HCT116 (cell line): ENCODE data around the gene FBXO7.

Experiments used
- CEBPB ChIP-seq: IDR thresholded peaks from 2 replicates; pipeline ENCODE4 v1.6.1; 2012; ENCODE audit warnings: low read depth
- EZH2 ChIP-seq: fragments of 200-600 bp; sonication (generic); IDR thresholded peaks from 2 replicates; pipeline ENCODE4 v1.6.1; 2017; ENCODE audit warnings: antibody characterized with exemption, mixed run types
- EZH2phosphoT487 ChIP-seq: fragments of 200-600 bp; IDR thresholded peaks from 2 replicates; pipeline ENCODE4 v1.6.1; 2018; ENCODE audit warnings: antibody characterized with exemption, borderline replicate concordance
- POLR2A ChIP-seq: IDR thresholded peaks from 2 replicates; pipeline ENCODE4 v1.7.0; 2011; ENCODE audit warnings: borderline replicate concordance; ENCODE audit not compliant: insufficient read depth, insufficient read length; ENCODE audit errors: extremely low read depth
- POLR2AphosphoS5 ChIP-seq: IDR thresholded peaks from 2 replicates; pipeline ENCODE4 v1.6.1; 2011; ENCODE audit warnings: mild to moderate bottlenecking, low read depth, low read length, moderate library complexity
- RAD21 ChIP-seq: IDR thresholded peaks from 2 replicates; pipeline ENCODE4 v1.6.1; 2012; ENCODE audit warnings: low read depth, mild to moderate bottlenecking
- SP1 ChIP-seq: IDR thresholded peaks from 2 replicates; pipeline ENCODE4 v1.6.1; 2012; ENCODE audit warnings: low read depth
- SRF ChIP-seq: IDR thresholded peaks from 2 replicates; pipeline ENCODE4 v1.6.1; 2012; ENCODE audit warnings: low read depth
- YY1 ChIP-seq: IDR thresholded peaks from 2 replicates; pipeline ENCODE4 v1.6.1; 2011; ENCODE audit warnings: low read length, low read depth, moderate library complexity, mild to moderate bottlenecking; ENCODE audit not compliant: insufficient replicate concordance; ENCODE audit errors: extremely low read depth
- ZNF274 ChIP-seq: fragments of 200-500 bp; sonication (Bioruptor generic); IDR thresholded peaks from 2 replicates; pipeline ENCODE4 v1.6.1; 2014; ENCODE audit warnings: mild to moderate bottlenecking, low read depth, low read length, inconsistent platforms
- TF ChIP-seq, protein P1 (sequence below), 3 experiments: fragments of 200-600 bp in 1 of 3; sonication (generic) in 1 of 3; IDR thresholded peaks in 2 of 3; conservative IDR thresholded peaks in 1 of 3; 2 replicates each; pipeline ENCODE4 v1.5.1; 2012 to 2017; ENCODE audit warnings: low read depth in 2 of 3, low read length in 2 of 3, antibody characterized with exemption in 1 of 3, borderline replicate concordance in 1 of 3, control low read depth in 1 of 3, mild to moderate bottlenecking in 1 of 3, mixed read lengths in 1 of 3, mixed run types in 1 of 3, moderate library complexity in 1 of 3; ENCODE audit not compliant: insufficient read depth in 1 of 3
- TF ChIP-seq, protein P2 (sequence below): IDR thresholded peaks from 2 replicates; pipeline ENCODE4 v1.6.1; 2012
- TF ChIP-seq, protein P3 (sequence below): IDR thresholded peaks from 2 replicates; pipeline ENCODE4 v1.6.1; 2012; ENCODE audit warnings: low read depth

DNA sequence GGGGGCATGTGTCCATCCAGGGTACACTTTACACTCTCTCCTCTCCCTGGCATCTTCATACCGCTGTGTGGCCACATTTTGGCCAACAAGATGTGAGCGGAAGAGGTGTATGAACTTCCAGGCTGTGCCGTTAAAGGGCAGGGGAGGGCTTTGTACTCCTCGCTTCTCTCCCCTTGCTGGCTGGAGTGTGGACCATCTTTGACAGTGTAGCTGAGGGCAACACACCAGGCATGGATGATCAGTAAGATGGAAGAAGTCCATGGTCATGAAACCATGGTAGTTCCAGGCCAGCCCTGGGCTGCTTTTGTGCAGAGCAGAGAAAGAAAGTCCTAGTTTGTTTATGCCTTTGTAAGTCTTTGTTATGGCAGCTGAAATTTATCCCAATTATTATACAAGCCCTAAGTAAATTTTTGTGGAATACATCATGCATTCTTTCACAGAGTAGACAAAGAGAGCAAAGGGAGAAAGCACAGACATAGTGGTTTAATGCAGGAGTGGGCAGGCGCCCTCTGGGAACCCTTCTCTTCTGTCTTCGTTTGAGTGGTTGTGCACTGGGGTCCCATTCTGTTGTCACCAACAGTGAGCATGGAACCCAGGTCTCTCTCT, 70.4 kb downstream of the FBXO7 start:
- TF ChIP-seq EZH2 (no peak), POLR2A (no peak), POLR2AphosphoS5 (no peak), EZH2phosphoT487 (no peak), ZNF274 (no peak), YY1 (no peak), SP1 (no peak), CEBPB (no peak), SRF (no peak), RAD21 (no peak)
- TF ChIP-seq, protein P1, sequence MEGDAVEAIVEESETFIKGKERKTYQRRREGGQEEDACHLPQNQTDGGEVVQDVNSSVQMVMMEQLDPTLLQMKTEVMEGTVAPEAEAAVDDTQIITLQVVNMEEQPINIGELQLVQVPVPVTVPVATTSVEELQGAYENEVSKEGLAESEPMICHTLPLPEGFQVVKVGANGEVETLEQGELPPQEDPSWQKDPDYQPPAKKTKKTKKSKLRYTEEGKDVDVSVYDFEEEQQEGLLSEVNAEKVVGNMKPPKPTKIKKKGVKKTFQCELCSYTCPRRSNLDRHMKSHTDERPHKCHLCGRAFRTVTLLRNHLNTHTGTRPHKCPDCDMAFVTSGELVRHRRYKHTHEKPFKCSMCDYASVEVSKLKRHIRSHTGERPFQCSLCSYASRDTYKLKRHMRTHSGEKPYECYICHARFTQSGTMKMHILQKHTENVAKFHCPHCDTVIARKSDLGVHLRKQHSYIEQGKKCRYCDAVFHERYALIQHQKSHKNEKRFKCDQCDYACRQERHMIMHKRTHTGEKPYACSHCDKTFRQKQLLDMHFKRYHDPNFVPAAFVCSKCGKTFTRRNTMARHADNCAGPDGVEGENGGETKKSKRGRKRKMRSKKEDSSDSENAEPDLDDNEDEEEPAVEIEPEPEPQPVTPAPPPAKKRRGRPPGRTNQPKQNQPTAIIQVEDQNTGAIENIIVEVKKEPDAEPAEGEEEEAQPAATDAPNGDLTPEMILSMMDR (IDR thresholded peaks at IDR 0.05 in 2 of 3, conservative IDR thresholded peaks at IDR 0.05 in 1 of 3; ENCODE audit: borderline replicate concordance in 1 of 3, insufficient read depth in 1 of 3, low read depth in 2 of 3, low read length in 2 of 3): no peak
- TF ChIP-seq, protein P2, sequence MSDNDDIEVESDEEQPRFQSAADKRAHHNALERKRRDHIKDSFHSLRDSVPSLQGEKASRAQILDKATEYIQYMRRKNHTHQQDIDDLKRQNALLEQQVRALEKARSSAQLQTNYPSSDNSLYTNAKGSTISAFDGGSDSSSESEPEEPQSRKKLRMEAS: no peak
- TF ChIP-seq, protein P3, sequence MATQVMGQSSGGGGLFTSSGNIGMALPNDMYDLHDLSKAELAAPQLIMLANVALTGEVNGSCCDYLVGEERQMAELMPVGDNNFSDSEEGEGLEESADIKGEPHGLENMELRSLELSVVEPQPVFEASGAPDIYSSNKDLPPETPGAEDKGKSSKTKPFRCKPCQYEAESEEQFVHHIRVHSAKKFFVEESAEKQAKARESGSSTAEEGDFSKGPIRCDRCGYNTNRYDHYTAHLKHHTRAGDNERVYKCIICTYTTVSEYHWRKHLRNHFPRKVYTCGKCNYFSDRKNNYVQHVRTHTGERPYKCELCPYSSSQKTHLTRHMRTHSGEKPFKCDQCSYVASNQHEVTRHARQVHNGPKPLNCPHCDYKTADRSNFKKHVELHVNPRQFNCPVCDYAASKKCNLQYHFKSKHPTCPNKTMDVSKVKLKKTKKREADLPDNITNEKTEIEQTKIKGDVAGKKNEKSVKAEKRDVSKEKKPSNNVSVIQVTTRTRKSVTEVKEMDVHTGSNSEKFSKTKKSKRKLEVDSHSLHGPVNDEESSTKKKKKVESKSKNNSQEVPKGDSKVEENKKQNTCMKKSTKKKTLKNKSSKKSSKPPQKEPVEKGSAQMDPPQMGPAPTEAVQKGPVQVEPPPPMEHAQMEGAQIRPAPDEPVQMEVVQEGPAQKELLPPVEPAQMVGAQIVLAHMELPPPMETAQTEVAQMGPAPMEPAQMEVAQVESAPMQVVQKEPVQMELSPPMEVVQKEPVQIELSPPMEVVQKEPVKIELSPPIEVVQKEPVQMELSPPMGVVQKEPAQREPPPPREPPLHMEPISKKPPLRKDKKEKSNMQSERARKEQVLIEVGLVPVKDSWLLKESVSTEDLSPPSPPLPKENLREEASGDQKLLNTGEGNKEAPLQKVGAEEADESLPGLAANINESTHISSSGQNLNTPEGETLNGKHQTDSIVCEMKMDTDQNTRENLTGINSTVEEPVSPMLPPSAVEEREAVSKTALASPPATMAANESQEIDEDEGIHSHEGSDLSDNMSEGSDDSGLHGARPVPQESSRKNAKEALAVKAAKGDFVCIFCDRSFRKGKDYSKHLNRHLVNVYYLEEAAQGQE: no peak
